GM18867 (cell line): ENCODE measurements around the gene ALX3.

Experiments used
- ATAC-seq: cut with Tn5 transposase; IDR thresholded peaks from one replicate; pipeline ENCODE4 v1.9.1; 2021; ENCODE audit warnings: mild to moderate bottlenecking, moderate library complexity; ENCODE audit not compliant: unreplicated experiment

ALX3 gene

DNA sequence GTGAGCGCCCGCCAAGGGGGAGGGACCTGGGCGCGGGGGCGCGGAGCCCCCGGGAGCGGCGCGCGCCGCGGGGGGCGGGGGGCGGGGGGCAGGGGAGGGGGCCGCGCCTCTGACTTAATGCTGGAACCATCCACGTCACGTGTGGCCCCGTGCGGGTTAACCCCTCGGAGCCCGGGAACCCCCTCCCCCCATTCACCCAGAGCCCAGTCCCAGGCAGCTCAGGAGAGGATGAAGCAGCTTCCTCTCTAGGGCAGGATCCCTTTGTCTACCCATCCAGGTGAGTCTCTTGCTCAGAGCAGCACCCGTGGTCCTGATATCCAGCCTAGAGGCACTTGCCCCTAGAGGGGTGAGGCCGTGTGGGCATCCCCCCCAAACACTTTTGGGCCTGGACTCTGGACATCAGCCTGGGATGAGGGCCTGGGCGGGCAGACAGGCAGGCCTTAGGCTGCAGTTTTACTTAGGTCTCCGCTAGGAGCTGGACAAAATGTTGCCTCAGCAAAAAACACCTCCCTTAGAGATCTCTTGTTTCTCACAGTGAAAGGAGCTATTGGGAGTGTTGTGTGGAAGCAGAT lies at the start of gene ALX3:
ALX3 (minus strand) TSS at position 2 of the 572 bp plus-strand sequence. CDS start 60 bp downstream, outside the sequence.
- no peak for ATAC-seq

DNA sequence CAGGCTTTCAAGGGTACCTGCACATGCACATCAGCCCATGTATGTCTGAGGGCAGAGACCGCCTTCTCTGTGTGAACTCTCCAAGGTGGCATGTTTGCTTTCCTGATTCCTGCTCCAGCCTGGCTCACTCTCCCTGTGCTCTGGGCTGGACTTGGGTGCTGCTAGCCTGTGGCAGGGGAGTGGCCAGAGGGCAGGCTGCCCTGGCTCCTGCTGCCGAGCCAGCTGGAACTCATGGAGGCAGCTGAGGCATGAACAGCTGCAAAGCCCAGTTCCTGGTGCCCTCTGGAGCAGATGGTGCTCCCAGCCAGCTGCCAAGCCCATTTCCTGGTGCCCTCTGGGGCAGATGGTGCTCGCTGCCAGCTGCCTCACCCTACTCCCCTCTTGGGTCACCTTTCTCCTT lies 49.4 kb upstream of the ALX3 start:
- ATAC-seq = no peak

DNA sequence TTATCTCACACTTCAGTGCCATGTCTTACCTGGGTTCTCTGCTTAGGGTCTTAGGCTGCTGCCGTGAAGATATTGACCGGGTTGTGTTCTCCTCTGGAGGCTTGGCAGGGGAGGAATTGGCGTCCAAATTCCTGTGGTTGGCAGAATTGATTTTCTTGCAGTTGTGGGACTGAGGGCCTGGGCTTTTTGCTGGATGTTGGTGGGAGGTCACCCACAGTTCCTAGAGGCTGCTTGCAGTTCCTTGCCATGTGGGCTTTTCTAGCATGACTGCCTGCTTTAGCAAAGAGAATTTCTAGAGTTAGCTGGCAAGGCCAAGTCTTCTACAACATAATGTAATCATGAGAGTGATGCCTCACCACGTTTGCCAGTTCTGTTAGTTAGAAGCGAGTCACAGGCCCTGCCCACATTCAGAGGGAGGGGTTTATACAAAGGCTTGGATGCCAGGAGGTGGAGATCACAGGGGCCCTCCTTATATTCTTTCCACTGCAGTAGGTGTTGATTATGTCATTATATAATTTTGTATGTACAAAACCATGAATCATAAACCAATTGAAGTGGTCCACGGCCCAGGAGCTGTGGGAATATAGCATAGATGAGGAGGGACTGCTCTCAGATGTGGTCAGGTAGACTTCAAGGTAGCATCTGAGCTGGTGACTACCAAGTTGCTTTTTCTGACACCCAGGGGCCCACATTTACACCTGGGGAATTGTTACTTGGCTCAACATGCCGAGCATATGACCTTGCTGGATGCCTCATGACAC lies 48.3 kb upstream of the ALX3 start:
- no peak for ATAC-seq

DNA sequence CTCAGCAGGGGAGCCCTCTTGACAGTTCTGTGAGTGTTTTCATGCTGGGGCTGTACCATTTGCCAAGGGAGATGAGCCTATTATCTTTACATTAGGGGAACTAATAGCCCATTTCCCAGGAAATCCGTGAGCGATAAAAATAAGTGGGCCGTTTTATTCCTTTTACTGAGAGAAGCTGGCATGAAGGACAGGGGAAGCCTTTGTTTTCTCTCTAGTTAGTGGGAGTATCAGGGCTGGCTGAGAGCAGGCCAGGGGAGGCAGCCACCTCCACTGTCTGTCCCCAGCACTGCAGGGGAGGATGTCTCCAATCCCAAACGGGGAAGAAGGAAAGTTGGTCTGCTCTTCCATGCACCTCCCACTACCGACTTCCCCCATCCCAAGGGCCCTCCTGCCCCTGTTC lies 44.3 kb upstream of the ALX3 start:
- ATAC-seq = no peak

DNA sequence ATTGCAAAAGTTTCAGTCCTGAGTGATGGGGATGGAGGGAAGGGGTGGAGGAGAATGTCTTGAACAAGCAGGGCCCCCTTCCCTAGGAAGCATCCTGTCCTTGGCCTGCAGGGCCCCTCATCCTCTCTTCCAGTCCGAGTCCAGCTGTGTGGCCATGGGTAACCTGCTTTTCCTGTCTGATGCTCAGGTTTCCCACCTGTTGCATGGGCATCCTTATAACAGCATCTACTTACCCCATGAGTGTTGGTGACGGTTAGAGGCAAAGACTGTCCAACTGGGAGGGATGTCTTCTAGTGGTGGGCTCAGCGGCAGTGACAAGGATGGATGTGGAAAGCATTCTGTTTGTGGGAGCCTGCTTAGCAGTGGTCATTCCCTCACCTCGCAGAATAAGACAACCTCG lies 43.7 kb upstream of the ALX3 start:
- no peak for ATAC-seq

DNA sequence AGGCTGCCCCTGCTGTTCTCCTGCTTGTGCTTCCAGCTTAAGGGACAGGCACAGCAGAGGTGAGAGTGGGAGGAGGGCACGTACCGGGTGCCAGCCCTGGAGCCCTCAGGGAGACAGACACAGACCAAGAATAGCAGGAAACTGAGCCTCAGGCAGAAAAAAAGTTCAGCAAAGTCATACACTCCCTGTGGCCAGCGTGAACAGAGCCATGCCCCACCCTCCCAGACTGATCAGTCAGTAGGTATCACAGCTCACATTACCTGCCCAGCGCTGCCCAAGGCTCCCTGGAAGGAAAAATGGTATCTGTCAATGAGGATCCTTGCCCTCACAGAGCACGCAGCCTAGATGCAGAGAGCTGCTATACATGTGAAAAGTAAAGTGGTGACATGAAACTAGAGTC lies 43.1 kb upstream of the ALX3 start:
- no peak for ATAC-seq

DNA sequence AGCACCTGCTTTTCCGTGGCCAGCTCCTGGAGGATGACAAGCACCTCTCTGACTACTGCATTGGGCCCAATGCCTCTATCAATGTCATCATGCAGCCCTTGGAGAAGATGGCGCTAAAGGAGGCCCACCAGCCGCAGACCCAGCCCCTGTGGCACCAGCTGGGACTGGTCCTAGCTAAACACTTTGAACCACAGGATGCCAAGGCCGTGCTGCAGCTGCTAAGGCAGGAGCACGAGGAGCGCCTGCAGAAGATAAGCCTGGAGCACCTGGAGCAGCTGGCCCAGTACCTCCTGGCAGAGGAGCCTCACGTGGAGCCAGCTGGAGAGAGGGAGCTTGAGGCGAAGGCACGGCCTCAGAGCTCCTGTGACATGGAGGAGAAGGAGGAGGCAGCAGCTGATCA lies 42.2 kb upstream of the ALX3 start:
- ATAC-seq = no peak

DNA sequence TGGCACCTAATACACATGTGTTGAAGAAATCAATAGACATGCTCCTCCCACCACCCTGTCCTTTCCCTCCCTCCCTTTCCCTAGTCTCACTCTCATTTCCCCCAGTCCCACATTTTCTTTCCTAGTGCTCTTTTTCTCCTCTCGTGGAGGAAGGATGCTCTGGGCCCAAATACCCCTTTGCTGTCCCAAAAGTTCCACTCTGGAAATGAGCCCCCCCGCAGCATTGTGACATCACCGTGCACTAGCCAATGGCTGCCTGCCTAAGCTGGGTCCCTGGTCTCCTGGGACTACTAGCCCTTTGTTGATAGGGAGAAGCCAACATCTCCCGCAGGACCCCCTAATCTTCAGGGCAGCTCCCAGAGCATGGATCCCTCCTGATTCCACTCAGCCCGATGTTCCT lies 41.7 kb upstream of the ALX3 start, which contains the start of gene UBL4B:
UBL4B (plus strand) TSS at position 301 of the 400 bp plus-strand sequence; CDS start at position 393, 92 bp downstream.
- no peak for ATAC-seq

DNA sequence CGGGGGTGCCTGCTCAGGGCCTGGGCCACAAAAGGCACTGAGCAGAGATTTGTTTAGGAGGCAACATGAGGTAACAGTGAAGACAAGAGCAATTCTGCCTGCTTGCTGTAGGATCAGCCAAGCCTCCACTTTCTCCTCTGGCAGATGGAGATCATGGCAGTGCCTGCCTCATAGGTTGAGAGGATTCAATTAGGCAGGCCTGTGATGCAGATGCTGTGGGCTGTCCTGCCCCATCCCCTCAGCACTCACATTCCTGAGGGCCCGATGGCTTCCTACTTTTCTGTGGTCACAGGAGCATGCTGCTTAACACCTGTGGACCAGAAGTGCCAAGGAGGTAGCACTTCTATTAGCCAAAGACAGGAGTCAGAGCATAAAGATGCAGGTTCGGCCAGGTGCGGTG lies 40.6 kb upstream of the ALX3 start:
- ATAC-seq = no peak

DNA sequence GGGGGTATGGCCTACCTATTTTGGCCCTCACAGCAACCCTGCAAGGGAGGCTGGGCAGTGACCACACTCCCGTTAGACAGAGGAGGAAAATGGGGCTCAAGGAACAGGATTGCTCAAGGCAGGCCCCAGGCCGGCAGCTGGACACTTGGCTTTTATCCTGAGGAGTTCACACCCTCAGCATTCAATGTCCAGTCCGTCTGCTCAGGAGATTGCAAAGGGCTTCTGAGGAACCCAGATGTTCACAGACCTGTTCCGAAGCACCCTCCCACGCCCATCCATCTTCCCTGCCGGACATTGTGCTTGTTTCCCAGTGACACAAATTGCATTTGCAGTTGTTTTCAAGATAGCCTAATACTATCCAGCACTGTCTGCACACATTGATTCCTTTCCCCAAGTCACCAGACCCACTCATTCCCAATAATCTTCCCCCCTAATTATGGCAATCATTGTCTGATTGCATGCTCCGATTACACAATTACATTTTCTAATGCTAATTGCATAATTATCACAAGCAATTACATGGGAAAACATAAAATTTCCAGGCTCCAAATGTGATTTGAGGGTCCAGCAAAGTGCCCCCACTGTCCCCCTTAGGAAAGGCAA lies 37.5 kb upstream of the ALX3 start:
- ATAC-seq = no peak

DNA sequence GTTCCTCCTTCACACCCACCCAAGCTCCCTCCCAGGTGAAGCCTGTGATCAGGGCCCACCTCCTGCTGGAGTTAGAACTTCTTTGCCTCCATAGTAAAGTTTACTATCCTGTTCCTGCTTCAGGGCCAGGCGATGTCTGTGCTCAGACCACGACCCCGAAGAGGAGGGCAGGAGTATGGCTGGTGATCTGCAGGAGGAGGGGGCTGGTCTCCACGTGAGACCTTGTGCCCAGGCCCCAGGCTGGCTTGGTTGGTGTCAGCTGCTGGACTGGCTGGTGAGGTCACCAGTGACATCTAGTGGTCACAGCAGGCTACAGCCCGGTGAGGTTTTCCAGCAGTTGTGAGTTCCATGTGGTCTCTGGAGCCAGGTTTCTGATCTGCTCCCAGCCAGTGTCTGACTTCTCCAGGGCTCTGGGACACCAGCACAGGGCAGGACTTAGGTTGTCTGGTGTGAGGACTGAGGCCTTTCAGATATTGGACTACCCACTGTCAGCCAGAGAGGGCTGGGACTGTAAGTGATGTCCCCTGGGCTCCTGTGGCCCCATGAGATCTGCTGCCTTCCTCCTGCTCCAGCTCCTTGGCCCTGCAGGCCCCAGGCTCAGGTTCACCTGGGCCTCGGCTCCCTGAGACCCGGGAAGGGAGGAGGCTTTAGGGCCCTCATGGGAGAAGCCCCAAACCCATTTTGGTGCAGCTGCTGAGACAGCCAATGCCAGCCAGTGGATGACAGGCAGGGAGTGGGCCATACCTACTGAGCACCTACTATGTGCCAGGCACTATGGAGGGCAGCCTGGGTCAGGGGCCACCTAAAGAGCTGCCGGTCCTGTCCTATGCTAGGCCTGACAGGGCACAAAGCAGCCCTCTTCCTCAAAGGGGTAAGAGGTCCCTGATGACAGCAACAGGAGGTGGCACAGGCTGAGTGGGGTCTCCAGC lies 35.8 kb upstream of the ALX3 start:
- no peak for ATAC-seq

DNA sequence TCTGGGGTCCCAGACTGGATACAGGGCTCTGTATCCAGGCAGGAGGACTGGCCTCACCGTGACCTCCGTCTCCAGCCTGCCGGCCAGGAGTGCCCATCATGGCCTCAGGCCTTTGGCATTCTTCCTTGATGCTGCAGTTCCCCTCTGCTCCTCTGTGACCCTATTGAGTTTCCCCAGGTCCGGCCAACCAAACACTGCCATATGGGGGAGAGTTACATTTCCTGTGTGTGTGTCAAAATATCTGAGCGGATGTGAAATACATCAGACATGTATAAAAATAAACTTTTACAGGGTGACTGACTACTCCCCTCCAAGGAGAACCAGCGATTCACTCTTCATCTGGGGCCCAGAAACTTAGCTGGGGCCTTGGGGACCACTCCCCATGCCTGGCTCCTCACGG lies 31.6 kb upstream of the ALX3 start:
- no peak for ATAC-seq

DNA sequence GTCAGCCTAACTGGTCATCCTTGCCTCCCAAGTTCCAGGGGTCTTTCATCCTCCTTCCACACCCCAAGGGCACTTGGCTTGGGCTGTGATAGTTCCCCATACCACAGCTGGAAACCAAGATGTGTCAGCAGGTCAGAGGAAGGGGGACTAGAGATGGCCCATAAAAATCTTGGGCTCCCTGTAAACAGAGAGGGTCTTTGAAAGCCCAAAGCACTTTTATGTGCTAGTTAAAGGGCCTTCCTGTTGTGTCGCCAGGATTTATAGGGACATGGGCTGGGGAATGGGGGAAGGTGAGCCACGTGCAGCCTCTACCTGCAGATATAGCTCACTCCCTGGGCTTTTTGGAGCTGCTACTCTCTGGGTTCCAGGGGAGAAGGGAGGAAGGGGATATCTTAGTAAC lies 29.9 kb upstream of the ALX3 start:
- ATAC-seq = no peak

DNA sequence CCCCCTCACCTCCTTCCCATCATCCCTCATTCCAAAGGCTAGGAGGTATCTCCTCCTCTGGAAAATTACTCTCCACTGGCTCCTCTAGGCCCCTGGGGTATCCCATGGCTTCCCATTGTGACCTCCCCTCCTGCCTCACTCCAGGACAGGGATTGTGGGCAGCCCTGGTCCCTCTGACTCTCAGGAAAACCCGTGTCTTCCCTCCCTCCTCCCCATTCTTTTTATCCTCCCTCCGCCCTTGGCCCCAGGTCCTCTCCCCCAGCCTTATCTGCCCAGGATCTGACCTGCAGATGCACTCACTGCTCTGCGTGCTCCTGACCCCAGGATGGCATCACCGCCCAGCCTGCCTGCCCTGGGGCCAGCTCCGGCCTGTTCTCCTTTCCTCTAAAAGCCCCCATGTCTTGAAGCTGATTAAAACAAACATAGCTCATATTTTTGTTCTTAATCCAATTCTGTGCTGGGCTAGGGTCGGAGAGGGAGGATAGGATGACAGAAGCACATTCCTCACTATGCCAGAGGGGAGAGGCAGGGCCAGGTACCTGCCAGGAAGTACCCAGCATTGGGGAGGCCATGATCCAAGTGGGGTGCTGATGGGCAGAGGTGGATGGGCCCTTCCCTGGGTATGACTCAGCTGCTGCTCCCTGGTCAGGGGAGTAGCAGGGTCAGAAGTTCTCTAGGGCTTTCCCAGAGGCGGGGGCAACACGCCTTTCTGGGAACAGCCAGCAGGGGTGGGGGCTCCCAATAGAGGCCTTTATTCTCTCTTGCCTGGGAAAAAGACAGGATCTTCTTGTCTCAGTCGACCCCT lies 28.0 kb upstream of the ALX3 start:
- ATAC-seq = no peak

DNA sequence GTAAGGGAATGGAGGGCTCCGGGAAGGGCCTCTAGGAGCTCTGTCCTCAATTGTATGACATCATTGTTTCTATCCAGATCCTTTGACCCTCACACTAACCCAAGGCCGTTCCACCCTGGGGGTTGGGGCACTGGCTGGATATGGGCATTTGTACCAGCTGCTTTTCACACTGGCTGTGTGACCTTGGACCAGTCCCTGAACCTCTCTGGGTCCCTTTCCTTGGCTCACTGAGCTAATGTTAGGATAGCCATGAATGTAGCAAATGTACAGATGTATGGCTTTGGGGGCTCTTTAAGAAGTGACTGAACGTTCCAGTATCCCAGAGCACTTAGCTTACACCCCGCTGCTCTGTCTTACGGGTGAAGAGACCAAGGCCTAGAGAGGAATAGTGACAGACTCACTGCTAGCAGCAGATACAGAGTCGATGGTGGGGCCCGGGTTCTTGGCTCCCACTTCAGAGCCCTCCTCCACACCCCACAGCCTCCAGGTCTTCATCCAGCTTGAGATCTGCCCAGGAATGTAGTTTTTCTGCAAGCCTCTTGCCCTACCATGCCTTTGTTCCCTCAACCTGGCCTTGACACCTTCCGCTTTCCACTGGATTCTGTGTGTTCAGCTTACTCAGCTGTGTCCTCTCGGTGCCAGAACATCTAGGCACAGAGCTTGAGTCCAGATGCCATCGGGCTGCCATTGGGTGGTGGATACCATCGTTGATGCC lies 27.2 kb upstream of the ALX3 start:
- no peak for ATAC-seq

DNA sequence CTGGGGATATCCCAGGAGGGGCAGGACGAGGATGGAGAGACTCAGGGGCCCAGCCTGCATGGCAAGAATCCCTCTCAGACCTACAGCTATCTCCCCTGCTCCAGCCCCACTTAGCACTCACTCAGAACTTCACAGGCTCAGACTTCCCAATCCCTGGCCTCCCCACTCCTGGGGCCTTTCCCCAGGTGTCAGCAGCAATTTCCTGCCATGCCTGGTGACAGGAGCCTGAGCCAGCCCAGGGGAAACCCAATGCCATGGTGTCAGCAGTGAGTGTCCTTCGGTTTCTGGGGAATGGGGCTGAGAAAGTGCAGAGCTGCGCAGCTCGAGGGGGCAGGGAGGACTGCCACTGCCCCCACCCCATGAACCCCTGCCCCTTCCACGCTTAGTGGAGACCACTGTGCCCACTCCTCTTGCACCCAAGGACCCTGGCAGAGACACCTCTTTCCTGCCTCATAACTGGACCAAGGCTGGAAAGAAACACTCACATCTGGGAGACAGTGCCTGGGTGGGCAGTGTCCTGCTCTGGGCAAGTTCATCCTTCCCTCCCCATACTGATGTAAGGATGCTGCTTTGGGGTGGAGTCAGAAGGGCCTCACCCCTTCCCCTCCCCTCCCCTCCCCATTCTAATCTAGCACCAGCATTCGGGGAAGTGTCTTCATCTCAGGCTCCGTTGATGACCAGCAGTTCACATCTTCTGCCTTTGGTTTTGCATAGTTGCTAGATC lies 24.6 kb upstream of the ALX3 start:
- no peak for ATAC-seq

DNA sequence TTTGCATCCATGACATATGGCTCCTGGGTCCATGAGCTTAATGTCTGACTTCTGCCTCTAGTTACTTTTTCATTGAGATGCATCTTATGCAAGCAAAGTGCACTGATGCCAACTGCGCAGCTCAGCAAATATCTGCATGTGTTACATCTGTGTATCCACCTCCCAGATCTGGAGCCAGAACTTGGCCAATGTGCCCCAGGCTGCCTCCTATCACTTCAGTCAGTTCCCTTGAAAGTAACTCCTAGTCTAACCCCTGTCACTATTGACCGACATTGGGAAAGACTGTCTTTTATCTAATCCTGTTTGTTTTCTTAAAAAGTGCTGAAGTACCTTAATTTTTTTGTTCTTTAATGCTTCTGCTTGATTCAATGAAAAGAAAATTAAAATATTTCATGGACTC lies 22.5 kb upstream of the ALX3 start:
- no peak for ATAC-seq

DNA sequence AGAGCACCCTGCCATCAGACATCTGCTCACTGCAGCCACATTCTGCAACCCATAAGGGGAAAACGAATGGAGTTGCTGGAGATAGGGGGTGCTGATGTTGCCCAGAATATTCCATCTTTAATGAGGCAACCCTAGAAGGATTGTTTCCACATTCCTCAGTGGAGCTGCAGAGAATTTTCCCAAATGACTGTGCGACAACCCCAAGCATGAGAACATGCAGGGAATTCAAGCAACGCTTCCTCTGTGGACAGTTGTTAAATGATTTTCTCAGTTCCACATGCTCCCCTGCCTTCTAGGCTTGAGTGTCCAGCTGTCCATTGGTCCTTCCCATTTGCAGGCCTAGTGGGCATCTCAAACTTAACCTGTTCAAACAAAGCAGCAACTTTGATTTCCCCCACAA lies 21.3 kb upstream of the ALX3 start:
- ATAC-seq = no peak

DNA sequence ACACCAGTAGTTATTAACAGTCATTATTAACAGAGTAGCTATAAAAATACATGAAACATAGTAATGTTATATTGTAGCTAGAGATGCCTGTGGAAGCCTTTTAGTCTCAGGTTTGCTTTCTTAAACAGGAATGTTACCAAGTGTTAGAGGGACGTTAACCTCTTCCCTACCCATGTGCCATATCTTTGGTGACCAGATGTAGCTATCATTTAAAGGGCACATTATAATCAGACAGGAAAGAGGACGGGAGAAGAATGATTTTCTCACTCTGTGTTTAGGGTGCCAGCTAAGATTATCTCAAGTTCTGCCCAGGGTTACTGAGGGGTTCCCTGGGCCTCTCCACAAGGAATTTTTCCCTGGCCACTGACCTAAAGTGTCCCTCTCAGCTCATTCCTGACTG lies 20.9 kb upstream of the ALX3 start:
- ATAC-seq = no peak
